ENCODE measurements around the gene MUC5AC. TPM values are rescaled to one million over a fixed set of nuclear protein-coding genes. Genes with fewer than 3 reads are reported as not detected.
"Not testable (repeated sequence)": the region's sequence is repeated elsewhere in the genome, so short reads cannot be mapped to it uniquely, and the experiment has no call there.

Gene MUC5AC
- total RNA-seq, 1 experiment from 2014 or later = under 0.01 TPM

DNA sequence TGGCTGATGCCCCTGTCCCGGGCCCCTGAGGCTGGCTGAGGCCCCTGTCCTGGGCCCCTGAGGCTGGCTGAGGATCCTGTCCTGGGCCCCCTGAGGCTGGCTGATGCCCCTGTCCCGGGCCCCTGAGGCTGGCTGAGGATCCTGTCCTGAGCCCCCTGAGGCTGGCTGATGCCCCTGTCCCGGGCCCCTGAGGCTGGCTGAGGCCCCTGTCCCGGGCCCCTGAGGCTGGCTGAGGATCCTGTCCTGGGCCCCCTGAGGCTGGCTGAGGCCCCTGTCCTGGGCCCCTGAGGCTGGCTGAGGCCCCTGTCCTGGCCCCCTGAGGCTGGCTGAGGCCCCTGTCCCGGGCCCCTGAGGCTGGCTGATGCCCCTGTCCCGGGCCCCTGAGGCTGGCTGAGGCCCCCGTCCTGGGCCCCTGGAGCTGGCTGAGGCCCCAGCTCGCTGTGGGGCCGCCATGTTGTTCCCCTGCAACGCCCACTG is 7.1 kb downstream of the MUC5AC start:
- H3K27ac ChIP-seq (ENCODE audit: low read depth, low read length); H3K9me2 ChIP-seq (ENCODE audit: insufficient read depth); H3K79me2 ChIP-seq (ENCODE audit: insufficient read depth, low read length); RAD21 ChIA-PET (ENCODE audit: low non-redundant PET in 1 of 2, low total read pairs in 2 of 2, uncharacterized antibody in 2 of 2, unreplicated experiment in 2 of 2); H3K36me3 ChIP-seq (ENCODE audit: control insufficient read depth in 1 of 2, insufficient read depth in 2 of 2, low read length in 2 of 2); H3K9ac ChIP-seq (ENCODE audit: low read length); CTCF ChIA-PET; H4K20me1 ChIP-seq (ENCODE audit: insufficient read depth); H3K9me3 ChIP-seq (ENCODE audit: control insufficient read depth in 1 of 2, insufficient read depth in 1 of 2, low read depth in 1 of 2, low read length in 2 of 2); H2AFZ ChIP-seq (ENCODE audit: low read depth, low read length, poor library complexity, severe bottlenecking); H3K4me1 ChIP-seq (ENCODE audit: control insufficient read depth in 1 of 2, insufficient read depth in 2 of 2, low read length in 2 of 2); H3K4me2 ChIP-seq (ENCODE audit: low read length); intact Hi-C loops (cut with micrococcal nuclease); BruUV-seq (replicated peaks); ATAC-seq; H3K4me3 ChIP-seq (replicated peaks in 1 of 2; ENCODE audit: low read depth in 1 of 2, low read length in 2 of 2); POLR2A ChIA-PET; DNase-seq (ENCODE audit: low read depth, low spot score); H3K27me3 ChIP-seq (ENCODE audit: insufficient read depth, low read length): not testable (repeated sequence)

DNA sequence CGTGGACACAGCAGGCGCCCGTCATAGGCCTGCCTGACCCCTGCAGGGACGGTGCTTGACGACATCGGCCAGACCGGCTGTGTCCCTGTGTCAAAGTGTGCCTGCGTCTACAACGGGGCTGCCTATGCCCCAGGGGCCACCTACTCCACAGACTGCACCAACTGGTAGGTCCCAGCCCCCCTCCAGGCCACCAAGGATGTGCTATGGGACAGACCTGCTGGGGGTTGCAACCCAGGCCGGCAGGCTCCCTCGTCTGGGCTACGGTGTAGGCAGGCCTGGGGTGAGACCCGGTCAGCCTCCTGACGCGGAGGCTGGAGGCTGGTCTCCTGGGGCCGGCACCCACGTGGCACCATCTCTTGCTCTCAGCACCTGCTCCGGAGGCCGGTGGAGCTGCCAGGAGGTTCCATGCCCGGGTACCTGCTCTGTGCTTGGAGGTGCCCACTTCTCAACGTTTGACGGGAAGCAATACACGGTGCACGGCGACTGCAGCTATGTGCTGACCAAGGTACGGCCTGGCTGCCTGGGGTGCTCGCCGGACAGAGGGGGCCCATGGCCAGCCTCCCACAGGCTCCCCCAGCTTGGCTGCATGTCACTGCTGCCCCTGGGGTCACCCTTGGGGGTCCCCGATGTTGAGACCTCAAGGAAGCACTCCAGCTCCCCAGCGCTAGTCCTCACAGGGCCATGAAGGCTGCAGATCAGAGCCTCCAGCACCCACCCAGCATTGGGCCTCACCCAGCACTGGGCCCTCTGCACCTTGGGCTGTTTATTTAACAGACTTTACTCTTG is 7.7 kb downstream of the MUC5AC start:
- ATAC-seq (no peak), DNase-seq (ENCODE audit: low read depth, low spot score) (no peak)
- Histone ChIP-seq H3K27me3 (ENCODE audit: insufficient read depth, low read length) (no peaks in the 10 kb centered on the region), H4K20me1 (ENCODE audit: insufficient read depth) (no peaks in the 10 kb centered on the region), H3K4me1 (ENCODE audit: control insufficient read depth in 1 of 2, insufficient read depth in 2 of 2, low read length in 2 of 2) (no peaks in the 10 kb centered on the region), H3K79me2 (ENCODE audit: insufficient read depth, low read length) (no peaks in the 10 kb centered on the region), H3K27ac (ENCODE audit: low read depth, low read length) (no peak overlapping the region), H3K9me2 (ENCODE audit: insufficient read depth) (no peaks in the 10 kb centered on the region), H3K4me2 (ENCODE audit: low read length) (no peak overlapping the region), H3K36me3 (ENCODE audit: control insufficient read depth in 1 of 2, insufficient read depth in 2 of 2, low read length in 2 of 2) (no peaks in the 10 kb centered on the region), H3K9me3 (ENCODE audit: control insufficient read depth in 1 of 2, insufficient read depth in 1 of 2, low read depth in 1 of 2, low read length in 2 of 2) (no peaks in the 10 kb centered on the region), H3K4me3 (replicated peaks in 1 of 2; ENCODE audit: low read depth in 1 of 2, low read length in 2 of 2) (no peak overlapping the region), H3K9ac (ENCODE audit: low read length) (no peak overlapping the region), H2AFZ (ENCODE audit: low read depth, low read length, poor library complexity, severe bottlenecking) (no peak overlapping the region)
- BruUV-seq (replicated peaks) = no TSS peak
- POLR2A ChIA-PET = no interaction called here
- CTCF ChIA-PET = no interaction called here
- RAD21 ChIA-PET (ENCODE audit: low non-redundant PET in 1 of 2, low total read pairs in 2 of 2, uncharacterized antibody in 2 of 2, unreplicated experiment in 2 of 2) = no interaction called here
- intact Hi-C loops (cut with micrococcal nuclease) = no loop called here
- TF ChIP-seq POLR2AphosphoS5 (IDR thresholded peaks at IDR 0.05; ENCODE audit: low read depth, low read length) (no peak), JUND (IDR thresholded peaks at IDR 0.05) (no peak), CBX3 (IDR thresholded peaks at IDR 0.05; ENCODE audit: low read depth) (no peak), CEBPB (IDR thresholded peaks at IDR 0.05; ENCODE audit: low read depth) (no peak), SIN3A (IDR thresholded peaks at IDR 0.05; ENCODE audit: low read depth) (no peak), RAD21 (IDR thresholded peaks at IDR 0.05; ENCODE audit: low read depth) (no peak), EGR1 (IDR thresholded peaks at IDR 0.05; ENCODE audit: low read depth) (no peak), EZH2 (IDR thresholded peaks at IDR 0.05) (no peak), ZFX (IDR thresholded peaks at IDR 0.05) (no peak), YY1 (IDR thresholded peaks at IDR 0.05; ENCODE audit: extremely low read depth, insufficient replicate concordance, low read depth, low read length) (no peak), EZH2phosphoT487 (IDR thresholded peaks at IDR 0.05; ENCODE audit: borderline replicate concordance) (no peak), ZNF274 (IDR thresholded peaks at IDR 0.05; ENCODE audit: low read depth, low read length) (no peak)
- TF ChIP-seq, protein P1, sequence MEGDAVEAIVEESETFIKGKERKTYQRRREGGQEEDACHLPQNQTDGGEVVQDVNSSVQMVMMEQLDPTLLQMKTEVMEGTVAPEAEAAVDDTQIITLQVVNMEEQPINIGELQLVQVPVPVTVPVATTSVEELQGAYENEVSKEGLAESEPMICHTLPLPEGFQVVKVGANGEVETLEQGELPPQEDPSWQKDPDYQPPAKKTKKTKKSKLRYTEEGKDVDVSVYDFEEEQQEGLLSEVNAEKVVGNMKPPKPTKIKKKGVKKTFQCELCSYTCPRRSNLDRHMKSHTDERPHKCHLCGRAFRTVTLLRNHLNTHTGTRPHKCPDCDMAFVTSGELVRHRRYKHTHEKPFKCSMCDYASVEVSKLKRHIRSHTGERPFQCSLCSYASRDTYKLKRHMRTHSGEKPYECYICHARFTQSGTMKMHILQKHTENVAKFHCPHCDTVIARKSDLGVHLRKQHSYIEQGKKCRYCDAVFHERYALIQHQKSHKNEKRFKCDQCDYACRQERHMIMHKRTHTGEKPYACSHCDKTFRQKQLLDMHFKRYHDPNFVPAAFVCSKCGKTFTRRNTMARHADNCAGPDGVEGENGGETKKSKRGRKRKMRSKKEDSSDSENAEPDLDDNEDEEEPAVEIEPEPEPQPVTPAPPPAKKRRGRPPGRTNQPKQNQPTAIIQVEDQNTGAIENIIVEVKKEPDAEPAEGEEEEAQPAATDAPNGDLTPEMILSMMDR (IDR thresholded peaks at IDR 0.05 in 2 of 3, conservative IDR thresholded peaks at IDR 0.05 in 1 of 3; ENCODE audit: borderline replicate concordance in 1 of 3, insufficient read depth in 1 of 3, low read depth in 2 of 3, low read length in 2 of 3) = no peak
- TF ChIP-seq, protein P2, sequence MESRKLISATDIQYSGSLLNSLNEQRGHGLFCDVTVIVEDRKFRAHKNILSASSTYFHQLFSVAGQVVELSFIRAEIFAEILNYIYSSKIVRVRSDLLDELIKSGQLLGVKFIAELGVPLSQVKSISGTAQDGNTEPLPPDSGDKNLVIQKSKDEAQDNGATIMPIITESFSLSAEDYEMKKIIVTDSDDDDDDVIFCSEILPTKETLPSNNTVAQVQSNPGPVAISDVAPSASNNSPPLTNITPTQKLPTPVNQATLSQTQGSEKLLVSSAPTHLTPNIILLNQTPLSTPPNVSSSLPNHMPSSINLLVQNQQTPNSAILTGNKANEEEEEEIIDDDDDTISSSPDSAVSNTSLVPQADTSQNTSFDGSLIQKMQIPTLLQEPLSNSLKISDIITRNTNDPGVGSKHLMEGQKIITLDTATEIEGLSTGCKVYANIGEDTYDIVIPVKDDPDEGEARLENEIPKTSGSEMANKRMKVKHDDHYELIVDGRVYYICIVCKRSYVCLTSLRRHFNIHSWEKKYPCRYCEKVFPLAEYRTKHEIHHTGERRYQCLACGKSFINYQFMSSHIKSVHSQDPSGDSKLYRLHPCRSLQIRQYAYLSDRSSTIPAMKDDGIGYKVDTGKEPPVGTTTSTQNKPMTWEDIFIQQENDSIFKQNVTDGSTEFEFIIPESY (IDR thresholded peaks at IDR 0.05; ENCODE audit: extremely low read depth, insufficient replicate concordance, low read length) = no peak
- TF ChIP-seq, protein P3, sequence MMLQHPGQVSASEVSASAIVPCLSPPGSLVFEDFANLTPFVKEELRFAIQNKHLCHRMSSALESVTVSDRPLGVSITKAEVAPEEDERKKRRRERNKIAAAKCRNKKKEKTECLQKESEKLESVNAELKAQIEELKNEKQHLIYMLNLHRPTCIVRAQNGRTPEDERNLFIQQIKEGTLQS (IDR thresholded peaks at IDR 0.05) = no peak
